Measurements from ENCODE around the gene SERPINA4.
"Not testable (repeated sequence)": the region's sequence is repeated elsewhere in the genome, so short reads cannot be mapped to it uniquely, and the experiment has no call there.

Gene SERPINA4

DNA sequence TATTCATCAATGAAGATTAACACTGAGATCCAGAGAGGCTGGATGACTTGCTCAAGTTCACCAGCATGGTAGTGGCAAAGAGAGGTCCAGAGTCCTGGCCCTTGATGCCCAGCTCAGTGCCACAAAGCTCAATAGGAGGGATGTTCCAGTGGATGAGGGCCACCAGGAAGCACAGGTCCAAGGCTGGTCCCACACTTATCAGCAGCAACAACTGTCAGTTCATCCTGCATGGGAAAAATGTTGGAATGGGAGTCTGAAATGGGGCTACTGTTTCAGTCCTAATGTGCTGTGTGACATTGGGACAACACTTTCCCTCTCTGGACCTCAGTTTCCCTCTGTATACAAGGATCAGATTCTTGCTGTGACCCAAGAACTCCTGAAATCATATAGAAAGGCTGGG, 31.2 kb downstream of the SERPINA4 start:
- no peak for DNase-seq (ENCODE audit: low read depth in 2 of 2)

- no peak for DNase-seq (ENCODE audit: low read depth in 2 of 2)
These were observed 32.1 kb downstream of the SERPINA4 start for GRCh38 chr14:94593376-94593748.

GRCh38 chr14:94593749-94594431, 32.6 kb downstream of the SERPINA4 start:
- DNase-seq (ENCODE audit: low read depth in 2 of 2): no peak

DNA sequence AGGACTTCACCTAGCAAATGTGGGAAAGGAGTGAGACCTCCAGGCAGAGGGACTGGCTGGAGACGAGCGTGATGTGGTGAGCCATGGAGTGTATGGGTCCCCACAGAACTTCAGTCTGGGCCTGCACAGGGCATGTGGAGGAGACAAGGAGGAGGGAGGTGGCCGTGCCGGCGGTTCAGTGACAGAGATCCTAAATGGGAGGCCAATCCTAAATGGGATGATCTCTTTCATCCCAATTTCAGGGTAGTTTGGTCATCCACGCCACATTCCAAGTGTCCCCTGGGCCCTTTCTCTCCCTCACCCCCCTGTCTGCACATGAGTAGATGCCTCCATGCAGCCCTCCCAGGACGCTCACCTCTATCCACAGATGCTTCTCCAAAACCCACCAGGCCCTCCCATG, 33.2 kb downstream of the SERPINA4 start:
- no peak for DNase-seq (ENCODE audit: low read depth in 2 of 2)

- no peak for DNase-seq (ENCODE audit: low read depth in 2 of 2)
These were observed 34.7 kb downstream of the SERPINA4 start for GRCh38 chr14:94595912-94596311.

DNA sequence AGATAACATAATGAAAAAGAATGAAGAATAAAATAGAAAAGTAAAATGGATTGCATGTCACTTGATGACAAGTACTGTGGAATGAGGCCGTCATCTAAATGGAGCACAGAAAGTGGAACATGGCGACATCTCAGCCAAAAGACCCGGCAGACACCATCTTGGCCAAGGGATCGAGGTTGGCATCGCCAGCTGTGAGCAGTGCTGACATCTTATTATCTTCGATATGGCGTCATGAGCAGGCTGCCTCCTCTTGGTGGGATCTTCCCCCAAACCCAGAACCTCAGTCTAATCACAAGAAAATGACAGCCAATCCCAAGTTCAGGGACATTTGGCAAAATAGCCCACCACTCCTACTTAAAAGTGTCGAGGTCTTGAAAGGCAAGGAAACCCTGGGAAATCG, 35.1 kb downstream of the SERPINA4 start:
- no peak for DNase-seq (ENCODE audit: low read depth in 2 of 2)

DNA sequence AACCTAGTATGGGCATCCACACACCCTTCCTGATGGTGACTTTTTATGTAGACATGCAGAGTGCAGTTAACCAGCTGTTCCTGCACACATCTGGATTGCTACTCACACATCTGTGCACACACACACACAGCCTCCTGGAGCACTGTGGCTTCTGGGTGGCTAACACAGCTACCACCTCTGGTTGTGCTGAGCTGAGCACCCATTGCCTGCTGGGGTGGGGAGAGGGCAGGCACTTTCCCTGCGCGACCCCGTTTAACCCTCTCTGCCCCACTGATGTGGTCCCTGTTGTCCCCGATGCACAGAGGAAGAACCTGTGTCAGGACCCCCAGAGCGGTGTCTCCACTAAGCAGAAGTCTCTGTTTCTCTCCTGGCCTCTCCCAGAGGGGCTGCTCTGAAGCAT, 36.5 kb downstream of the SERPINA4 start:
- DNase-seq (ENCODE audit: low read depth in 2 of 2): no peak

DNA sequence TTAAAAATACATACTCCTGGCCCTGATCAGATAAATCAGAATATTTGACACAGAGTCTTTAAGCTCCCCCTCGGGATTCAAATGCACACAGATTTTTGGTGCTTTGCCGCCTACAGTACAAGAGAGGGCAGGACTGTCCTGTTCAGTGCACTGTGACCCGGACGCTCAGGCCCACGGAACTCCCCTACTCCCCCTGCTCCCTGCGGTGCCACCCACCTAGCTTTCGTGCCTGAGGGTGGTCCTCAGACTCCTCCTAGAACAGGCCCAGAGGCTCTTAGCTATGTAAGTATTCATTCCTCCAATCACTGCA, 37.2 kb downstream of the SERPINA4 start:
- no peak for DNase-seq (ENCODE audit: low read depth in 2 of 2)

- no peak for DNase-seq (ENCODE audit: low read depth in 2 of 2)
These were observed 37.8 kb downstream of the SERPINA4 start for GRCh38 chr14:94598816-94599655.

DNA sequence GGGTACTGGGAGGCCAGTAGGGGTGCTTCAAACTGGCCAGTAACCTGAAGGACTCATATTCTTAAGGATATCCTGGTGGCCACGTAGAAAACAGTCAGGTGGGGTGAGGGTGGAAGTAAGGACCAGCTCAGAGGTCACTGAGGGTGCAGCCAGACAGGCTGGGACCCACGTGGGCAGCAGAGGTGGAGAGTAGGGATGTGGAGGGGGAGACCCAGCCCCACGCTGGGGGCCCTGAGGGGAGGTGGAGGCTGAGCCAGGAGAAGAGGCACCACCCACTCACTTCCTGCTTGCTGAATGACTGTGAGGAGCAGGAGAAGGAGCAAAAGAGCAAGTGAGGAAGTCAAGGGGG, 38.4 kb downstream of the SERPINA4 start:
- no peak for DNase-seq (ENCODE audit: low read depth in 2 of 2)

- no peak for DNase-seq (ENCODE audit: low read depth in 2 of 2)
These were observed 38.9 kb downstream of the SERPINA4 start for GRCh38 chr14:94600148-94600545.

GRCh38 chr14:94601884-94602391, 40.7 kb downstream of the SERPINA4 start:
- no peak for DNase-seq (ENCODE audit: low read depth in 2 of 2)

DNA sequence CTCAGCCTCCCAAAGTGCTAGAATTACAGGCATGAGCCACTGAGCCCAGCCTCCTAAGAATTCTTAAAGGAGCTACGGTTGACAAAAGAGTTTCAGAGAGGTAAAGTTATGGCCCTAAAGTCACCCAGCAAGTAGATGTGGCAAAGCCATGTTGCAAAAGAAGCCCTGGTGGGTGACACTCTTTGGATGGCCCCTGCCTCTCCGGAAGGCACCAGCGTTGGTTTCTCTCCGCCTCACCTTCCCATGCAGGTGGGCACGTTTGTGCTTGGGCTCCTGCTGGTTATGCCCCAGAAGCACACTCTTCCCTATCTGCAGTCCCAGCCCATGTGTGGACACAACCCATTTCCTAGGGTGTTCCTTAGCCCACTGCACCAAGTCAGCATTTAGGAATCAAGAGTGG, 41.5 kb downstream of the SERPINA4 start:
- DNase-seq (ENCODE audit: low read depth in 2 of 2): no peak

DNA sequence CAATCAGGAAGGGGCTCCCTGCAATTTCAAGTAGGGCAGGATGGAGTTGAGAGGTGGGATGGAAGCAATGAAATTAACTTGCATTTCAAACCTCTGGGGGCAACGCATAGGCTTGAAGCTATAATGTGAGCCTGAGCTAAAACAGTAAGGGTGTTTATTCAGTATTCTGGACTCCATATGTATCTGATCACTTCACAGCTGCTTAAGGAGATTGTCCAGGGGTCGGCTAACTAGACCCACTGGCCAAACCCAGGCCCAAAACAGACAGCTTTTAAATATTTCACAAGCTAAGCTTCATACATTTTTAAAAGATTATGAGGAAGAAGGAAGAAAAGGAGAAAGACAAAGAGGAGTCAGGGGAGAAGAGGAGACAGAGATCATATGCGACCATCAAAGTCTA, 44.1 kb downstream of the SERPINA4 start:
- DNase-seq (ENCODE audit: low read depth in 2 of 2): no peak

DNA sequence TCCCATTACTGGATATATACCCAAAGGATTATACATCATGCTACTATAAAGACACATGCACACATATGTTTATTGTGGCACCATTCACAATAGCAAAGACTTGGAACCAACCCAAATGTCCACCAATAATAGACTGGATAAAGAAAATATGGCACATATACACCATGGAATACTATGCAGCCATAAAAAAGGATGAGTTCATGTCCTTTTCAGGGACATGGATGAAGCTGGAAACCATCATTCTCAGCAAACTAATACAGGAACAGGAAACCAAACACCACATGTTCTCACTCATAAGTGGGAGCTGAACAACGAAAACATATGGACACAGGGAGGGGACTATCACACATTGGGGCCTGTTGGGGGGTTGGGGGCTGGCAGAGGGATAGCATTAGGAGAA, 47.7 kb downstream of the SERPINA4 start:
- DNase-seq (ENCODE audit: low read depth in 2 of 2): not testable (repeated sequence)

DNA sequence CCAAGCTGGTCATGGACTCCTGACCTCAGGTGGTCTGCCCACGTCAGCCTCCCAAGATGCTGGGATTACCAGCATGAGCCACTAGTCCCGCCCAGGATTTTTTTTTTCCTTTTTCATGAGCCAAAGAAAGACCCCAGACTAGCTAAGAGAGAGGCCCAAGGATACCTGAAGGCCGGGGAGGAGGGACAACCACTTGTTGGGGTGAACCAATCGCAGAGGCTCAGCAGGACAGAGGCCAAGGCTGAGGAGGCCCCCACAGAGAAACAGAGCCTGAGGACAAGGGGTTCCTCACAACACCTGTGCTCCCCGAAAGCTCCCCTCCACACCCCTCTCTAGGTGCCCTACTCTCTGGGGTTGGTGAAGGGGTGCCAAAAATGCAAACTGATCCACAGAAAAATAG, 49.9 kb downstream of the SERPINA4 start:
- DNase-seq (ENCODE audit: low read depth in 2 of 2): no peak

- DNase-seq (ENCODE audit: low read depth in 2 of 2): no peak
These were observed 50.9 kb downstream of the SERPINA4 start, which contains the start of gene SERPINA3 for GRCh38 chr14:94612174-94612573. Gene SERPINA3 (plus strand): TSS chr14:94612391. CDS start chr14:94614442, 2,051 bp downstream.

GRCh38 chr14:94612580-94613554, 51.6 kb downstream of the SERPINA4 start:
- DNase-seq (ENCODE audit: low read depth in 2 of 2): no peak

- DNase-seq (ENCODE audit: low read depth in 2 of 2): no peak
These were observed 52.7 kb downstream of the SERPINA4 start for GRCh38 chr14:94613720-94614644.

DNA sequence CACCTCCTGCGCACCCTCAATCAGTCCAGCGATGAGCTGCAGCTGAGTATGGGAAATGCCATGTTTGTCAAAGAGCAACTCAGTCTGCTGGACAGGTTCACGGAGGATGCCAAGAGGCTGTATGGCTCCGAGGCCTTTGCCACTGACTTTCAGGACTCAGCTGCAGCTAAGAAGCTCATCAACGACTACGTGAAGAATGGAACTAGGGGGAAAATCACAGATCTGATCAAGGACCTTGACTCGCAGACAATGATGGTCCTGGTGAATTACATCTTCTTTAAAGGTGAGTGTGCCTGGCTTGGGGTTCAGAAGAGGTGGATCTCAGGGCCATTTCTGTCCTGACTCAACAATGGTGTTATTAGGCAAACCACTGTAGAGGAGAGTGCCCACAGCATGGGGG, 53.6 kb downstream of the SERPINA4 start:
- DNase-seq (ENCODE audit: low read depth in 2 of 2): no peak

GRCh38 chr14:94615254-94615653, 54.0 kb downstream of the SERPINA4 start:
- no peak for DNase-seq (ENCODE audit: low read depth in 2 of 2)

Data from stimulated activated CD8-positive, alpha-beta memory T cell treated with anti-CD3 and anti-CD28 coated beads, Interleukin-15, amount 100 ng/mL, for 48 hours (primary cell).